A673 (cell line): ENCODE results near the gene GLA.

Experiments
- EZH2 ChIP-seq: fragments of 200-600 bp; sonication (generic); IDR thresholded peaks from 2 replicates; pipeline ENCODE4 v1.6.1; 2017; ENCODE audit warnings: borderline replicate concordance, low read depth, mild to moderate bottlenecking, mixed read lengths, antibody characterized with exemption, low read length; ENCODE audit not compliant: poor library complexity, severe bottlenecking
- TF ChIP-seq, protein P1 (sequence below): fragments of 300-800, 200-600 bp; sonication (generic); conservative IDR thresholded peaks from 2 replicates; pipeline ENCODE4 v1.5.1; 2017; ENCODE audit warnings: low read depth, mild to moderate bottlenecking, antibody characterized with exemption, low read length, moderate library complexity, mixed read lengths

DNA sequence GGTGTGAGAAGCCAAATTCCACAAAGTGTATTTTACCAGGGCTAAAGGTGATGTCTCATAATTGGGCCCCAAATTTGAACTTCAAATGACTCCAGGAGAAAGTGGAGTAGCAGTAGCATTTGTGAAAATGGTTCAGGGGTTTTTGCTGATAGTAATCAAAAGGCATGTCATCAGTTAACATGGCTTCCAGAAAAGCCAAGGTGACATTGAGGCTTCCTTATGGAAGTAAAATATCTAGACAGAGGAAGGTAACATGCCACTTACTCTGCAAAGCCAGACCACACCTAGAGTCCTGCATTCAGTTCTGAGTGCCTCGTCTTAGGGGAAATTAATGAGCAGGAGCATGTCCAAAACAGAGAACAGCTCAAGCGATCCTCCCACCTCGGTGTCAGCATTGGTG, 19.1 kb downstream of the GLA start:
- TF ChIP-seq, protein P1, sequence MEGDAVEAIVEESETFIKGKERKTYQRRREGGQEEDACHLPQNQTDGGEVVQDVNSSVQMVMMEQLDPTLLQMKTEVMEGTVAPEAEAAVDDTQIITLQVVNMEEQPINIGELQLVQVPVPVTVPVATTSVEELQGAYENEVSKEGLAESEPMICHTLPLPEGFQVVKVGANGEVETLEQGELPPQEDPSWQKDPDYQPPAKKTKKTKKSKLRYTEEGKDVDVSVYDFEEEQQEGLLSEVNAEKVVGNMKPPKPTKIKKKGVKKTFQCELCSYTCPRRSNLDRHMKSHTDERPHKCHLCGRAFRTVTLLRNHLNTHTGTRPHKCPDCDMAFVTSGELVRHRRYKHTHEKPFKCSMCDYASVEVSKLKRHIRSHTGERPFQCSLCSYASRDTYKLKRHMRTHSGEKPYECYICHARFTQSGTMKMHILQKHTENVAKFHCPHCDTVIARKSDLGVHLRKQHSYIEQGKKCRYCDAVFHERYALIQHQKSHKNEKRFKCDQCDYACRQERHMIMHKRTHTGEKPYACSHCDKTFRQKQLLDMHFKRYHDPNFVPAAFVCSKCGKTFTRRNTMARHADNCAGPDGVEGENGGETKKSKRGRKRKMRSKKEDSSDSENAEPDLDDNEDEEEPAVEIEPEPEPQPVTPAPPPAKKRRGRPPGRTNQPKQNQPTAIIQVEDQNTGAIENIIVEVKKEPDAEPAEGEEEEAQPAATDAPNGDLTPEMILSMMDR, result no peak
- TF ChIP-seq EZH2, result no peak
